Activated naive CD4-positive, alpha-beta T cell treated with anti-CD3 and anti-CD28 coated beads, Interleukin-2, amount 50 U/mL, for 72 hours (primary cell): ENCODE measurements around the gene OPA1. TPM values are rescaled to one million over a fixed set of nuclear protein-coding genes. Genes with fewer than 3 reads are reported as not detected.

Experiments used
- ATAC-seq, 2 donors: fragments of 150-1000 bp; cut with Tn5 transposase; 2 replicates each; pipeline ENCODE4 v1.10.0; 2021; ENCODE audit warnings: mild to moderate bottlenecking in 2 of 2, moderate library complexity in 2 of 2
- DNase-seq, 2 donors: peaks; one replicate each; pipeline ENCODE4 v3.0.0; 2021 to 2022; ENCODE audit warnings: low spot score in 2 of 2
- H3K27ac Mint-ChIP-seq, 2 donors: one replicate each; pipeline ENCODE4 v1.8.0; 2022; ENCODE audit warnings: mild to moderate bottlenecking in 2 of 2, mixed read lengths in 2 of 2
- H3K36me3 Mint-ChIP-seq, 2 donors: one replicate each; pipeline ENCODE4 v1.8.0; 2022; ENCODE audit warnings: mixed read lengths in 2 of 2
- H3K9me3 Mint-ChIP-seq, 2 donors: one replicate each; pipeline ENCODE4 v1.8.0; 2022; ENCODE audit warnings: mixed read lengths in 2 of 2
- total RNA-seq, 2 donors: library from RNA; stranded (reverse); gene quantifications; one replicate each; pipeline ENCODE4 v1.2.3, GENCODE V29; 2022

OPA1 gene
- total RNA-seq, 2 donors from 2014 or later: 100.0 to 205 TPM

DNA sequence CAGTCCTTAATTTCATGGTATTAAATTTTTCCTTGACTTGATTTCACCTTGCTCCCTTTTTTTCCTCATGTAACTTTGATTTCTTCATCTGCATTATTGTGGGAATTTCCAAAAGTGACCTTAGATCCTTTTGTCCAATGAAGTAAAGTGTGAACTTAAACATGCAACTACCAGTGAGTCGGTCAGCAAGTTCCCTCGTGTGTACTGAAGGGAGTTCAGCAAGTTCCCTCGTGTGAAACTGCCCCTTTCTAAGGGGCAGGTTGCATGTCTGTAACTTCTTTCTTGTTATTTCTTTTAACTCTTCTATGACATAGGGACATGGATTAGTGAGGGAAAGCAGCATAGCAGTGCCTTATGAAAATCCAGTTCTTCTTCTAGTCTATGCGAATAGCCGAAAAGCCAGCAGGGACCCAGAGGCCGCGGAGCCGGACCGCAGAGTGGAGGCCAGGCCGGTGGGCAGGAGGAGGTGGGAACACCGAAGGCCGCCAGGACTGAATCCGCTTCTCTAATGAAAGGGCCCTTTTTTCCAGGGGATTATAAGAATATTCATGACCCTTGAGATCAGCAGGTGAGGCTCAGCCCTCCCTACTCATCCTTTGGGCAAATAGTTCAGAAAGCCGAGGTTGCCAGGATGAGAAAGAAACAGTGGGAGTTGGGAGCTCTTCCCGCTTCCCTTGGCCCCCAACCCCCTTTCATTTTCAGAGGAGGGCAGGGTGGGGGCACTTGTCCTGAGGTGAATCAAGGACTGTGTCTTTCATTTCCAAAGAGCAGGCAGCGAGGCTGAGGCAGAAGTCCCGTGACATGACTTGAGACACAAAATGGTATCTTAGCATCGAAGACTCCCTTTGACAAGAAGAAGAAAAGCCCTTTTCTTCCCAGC lies 117.5 kb downstream of the OPA1 start:
- no peak for ATAC-seq
- no peak overlapping the region for H3K27ac Mint-ChIP-seq
- no peak for DNase-seq
- H3K9me3 Mint-ChIP-seq: peaks cover 7 to 13% of the 10 kb centered on the region in 2 donors
- peaks cover 8 to 17% of the 10 kb centered on the region in 2 donors for H3K36me3 Mint-ChIP-seq

DNA sequence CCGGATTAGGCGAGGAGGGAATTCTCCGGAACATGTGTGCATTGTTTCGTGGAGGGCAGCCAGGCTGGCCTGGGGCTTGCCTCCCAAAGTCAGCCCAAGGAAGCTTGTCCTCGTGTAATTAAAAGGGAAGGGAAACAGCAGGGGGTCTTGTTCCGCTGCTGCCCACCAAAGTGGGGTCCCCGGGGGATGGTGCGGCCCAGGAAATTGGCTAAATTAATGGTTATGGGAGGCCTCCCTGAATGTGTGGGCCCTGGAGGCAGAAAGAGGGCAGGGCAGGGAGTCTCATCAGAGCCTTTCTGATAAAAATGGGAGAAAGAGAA lies 118.1 kb downstream of the OPA1 start:
- Mint-ChIP-seq H3K9me3 (peaks cover 7 to 13% of the 10 kb centered on the region in 2 donors), H3K36me3 (peaks cover 8 to 23% of the 10 kb centered on the region in 2 donors), H3K27ac (no peak overlapping the region)
- ATAC-seq (no peak), DNase-seq (no peak)

DNA sequence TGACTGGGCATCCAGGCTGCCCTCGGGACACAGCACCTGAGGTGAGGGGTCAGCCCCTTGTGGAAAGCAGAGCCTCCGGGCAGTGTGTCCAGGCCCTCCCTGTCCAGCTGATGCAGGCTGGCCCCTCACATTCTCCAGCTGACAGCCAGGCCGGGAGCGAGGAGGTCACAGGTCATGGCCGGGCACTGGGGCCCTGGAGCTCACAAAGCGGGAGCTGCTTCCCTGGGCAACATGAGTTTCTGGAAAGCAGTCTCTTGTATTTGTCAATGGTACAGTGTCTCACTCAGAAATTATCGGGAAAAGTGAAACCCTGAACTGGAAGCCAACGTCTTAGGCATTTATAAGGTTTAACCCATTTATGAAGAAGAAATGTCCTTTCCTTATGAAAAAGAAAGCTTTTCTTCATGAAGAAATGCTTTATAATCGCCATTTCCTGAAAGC lies 118.5 kb downstream of the OPA1 start:
- Mint-ChIP-seq H3K9me3 (peaks cover 7 to 13% of the 10 kb centered on the region in 2 donors), H3K27ac (no peak overlapping the region), H3K36me3 (peaks cover 8 to 27% of the 10 kb centered on the region in 2 donors)
- DNase-seq (no peak), ATAC-seq (no peak)

GRCh38 chr3:193711964-193712598 lies 119.1 kb downstream of the OPA1 start:
- H3K36me3 Mint-ChIP-seq: peaks cover 8 to 32% of the 10 kb centered on the region in 2 donors
- peaks cover 7 to 13% of the 10 kb centered on the region in 2 donors for H3K9me3 Mint-ChIP-seq
- DNase-seq (no peak), ATAC-seq (peak in 1 of 2 donors; percentile 18)
- no peak overlapping the region for H3K27ac Mint-ChIP-seq

DNA sequence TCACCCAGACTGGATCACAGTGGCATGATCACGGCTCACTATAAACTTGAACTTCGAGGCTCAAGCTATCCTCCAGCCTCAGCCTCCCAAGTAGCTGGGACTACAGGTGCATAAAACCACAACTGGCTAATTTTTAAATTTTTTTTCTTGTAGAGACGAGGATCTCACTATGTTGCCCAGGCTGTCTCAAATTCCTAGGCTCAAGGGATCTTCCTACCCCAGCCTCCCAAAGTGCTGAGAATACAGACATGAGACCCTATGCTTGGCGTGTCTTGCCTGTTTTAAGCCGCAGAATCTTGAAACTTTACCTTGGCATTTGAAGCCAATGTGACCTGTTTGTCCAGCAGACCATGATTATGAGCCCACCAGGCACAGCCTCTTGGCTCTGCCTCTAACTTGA lies 119.9 kb downstream of the OPA1 start:
- no peak for ATAC-seq
- DNase-seq: no peak
- Mint-ChIP-seq H3K36me3 (peaks cover 8 to 34% of the 10 kb centered on the region in 2 donors), H3K9me3 (peaks cover 7 to 13% of the 10 kb centered on the region in 2 donors), H3K27ac (peak overlapping the region in 1 of 2 donors; percentile 32)

- DNase-seq (no peak), ATAC-seq (no peak)
- H3K36me3 Mint-ChIP-seq: peaks cover 8 to 34% of the 10 kb centered on the region in 2 donors
- no peak overlapping the region for H3K27ac Mint-ChIP-seq
- H3K9me3 Mint-ChIP-seq: peaks cover 12 to 17% of the 10 kb centered on the region in 2 donors
Observed at GRCh38 chr3:193714523-193715137, 121.6 kb downstream of the OPA1 start.

GRCh38 chr3:193716150-193716549 lies 123.1 kb downstream of the OPA1 start:
- Mint-ChIP-seq H3K27ac (no peak overlapping the region), H3K36me3 (peaks cover 8 to 34% of the 10 kb centered on the region in 2 donors), H3K9me3 (peaks cover 12 to 17% of the 10 kb centered on the region in 2 donors)
- ATAC-seq (no peak), DNase-seq (no peak)

DNA sequence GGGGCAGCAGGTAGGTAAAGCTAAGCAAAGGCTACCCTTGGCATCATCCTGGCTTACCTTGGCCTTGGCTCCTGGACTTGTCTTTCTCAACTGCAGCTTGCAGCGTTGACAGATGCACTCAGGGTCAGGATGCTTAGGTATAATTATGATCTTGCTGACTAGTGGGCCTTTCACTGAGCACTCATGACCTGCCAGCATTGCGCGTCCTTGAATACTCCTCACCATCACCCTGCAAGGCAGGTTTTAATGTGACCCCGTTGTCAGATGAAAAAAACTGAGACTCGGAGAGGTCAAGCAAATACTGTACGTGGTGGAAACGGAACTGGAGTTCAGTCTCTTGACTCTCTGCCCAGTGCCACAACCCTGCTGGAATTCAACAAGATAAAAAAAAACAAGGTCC lies 126.7 kb downstream of the OPA1 start:
- H3K36me3 Mint-ChIP-seq: peaks cover 0 to 21% of the 10 kb centered on the region in 2 donors
- no peak for ATAC-seq
- no peak overlapping the region for H3K27ac Mint-ChIP-seq
- peaks cover 4 to 5% of the 10 kb centered on the region in 2 donors for H3K9me3 Mint-ChIP-seq
- no peak for DNase-seq

DNA sequence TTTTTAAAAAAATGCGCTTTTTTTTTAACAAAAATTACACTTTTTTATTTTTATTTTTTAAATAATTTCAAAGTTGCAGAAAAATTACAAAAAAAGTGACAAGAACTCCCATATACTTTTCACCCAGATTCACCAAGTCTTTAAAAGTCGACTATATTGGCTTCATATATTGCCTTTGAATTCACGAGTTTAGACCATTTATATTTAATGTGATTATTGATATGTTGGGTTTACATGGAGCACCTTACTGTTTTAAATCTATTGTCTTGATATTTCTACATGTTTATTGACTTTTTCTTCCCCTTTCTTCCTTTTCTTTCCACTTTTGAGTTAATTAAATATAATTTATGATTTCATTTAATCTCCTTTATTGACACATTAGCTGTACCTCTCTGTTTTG lies 127.2 kb downstream of the OPA1 start:
- no peak overlapping the region for H3K27ac Mint-ChIP-seq
- peaks cover 0 to 21% of the 10 kb centered on the region in 2 donors for H3K36me3 Mint-ChIP-seq
- peaks cover 4 to 5% of the 10 kb centered on the region in 2 donors for H3K9me3 Mint-ChIP-seq
- DNase-seq (no peak), ATAC-seq (no peak)

- no peak for DNase-seq
- ATAC-seq: no peak
- no peaks in the 10 kb centered on the region for H3K36me3 Mint-ChIP-seq
Observed at GRCh38 chr3:193722566-193722965, 129.6 kb downstream of the OPA1 start.

GRCh38 chr3:193727089-193727488 lies 134.1 kb downstream of the OPA1 start:
- Mint-ChIP-seq H3K27ac (no peak overlapping the region), H3K36me3 (no peaks in the 10 kb centered on the region), H3K9me3 (no peaks in the 10 kb centered on the region)
- DNase-seq (no peak), ATAC-seq (no peak)

More at GRCh38 chr3:193722566-193722965, 129.6 kb downstream of the OPA1 start:
- Mint-ChIP-seq H3K27ac (no peak overlapping the region), H3K9me3 (peaks cover 4 to 5% of the 10 kb centered on the region in 2 donors)

- Mint-ChIP-seq H3K9me3 (no peaks in the 10 kb centered on the region), H3K36me3 (no peaks in the 10 kb centered on the region), H3K27ac (no peak overlapping the region)
- DNase-seq (no peak), ATAC-seq (no peak)
Observed at GRCh38 chr3:193728429-193729087, 135.6 kb downstream of the OPA1 start.

- Mint-ChIP-seq H3K27ac (no peak overlapping the region), H3K9me3 (no peaks in the 10 kb centered on the region), H3K36me3 (no peaks in the 10 kb centered on the region)
- no peak for ATAC-seq
- no peak for DNase-seq
Observed at GRCh38 chr3:193729088-193729465, 136.1 kb downstream of the OPA1 start.

DNA sequence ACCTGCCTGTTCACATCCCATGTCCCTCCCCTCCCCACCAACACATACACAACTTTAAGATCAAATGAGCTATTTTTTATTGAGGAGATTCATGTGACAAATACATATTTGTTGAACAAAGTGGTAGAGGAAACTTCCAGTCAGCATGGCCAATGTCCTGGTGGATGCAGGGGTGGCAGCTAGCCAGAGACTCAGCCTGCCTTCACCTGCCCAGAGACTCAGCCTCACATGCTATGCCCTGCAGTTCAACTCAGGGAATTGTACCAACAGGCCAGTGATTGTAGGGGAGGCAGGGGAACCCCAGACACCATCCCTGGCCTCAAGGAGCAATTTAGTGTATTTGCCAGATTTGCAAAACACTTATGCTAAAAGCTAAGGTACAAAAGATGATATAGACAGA lies 136.6 kb downstream of the OPA1 start:
- DNase-seq: no peak
- no peaks in the 10 kb centered on the region for H3K9me3 Mint-ChIP-seq
- H3K27ac Mint-ChIP-seq: no peak overlapping the region

GRCh38 chr3:193730511-193730910 lies 137.5 kb downstream of the OPA1 start:
- ATAC-seq: no peak
- H3K36me3 Mint-ChIP-seq: no peaks in the 10 kb centered on the region
- no peak for DNase-seq
- H3K9me3 Mint-ChIP-seq: no peaks in the 10 kb centered on the region
- no peak overlapping the region for H3K27ac Mint-ChIP-seq

More for the DNA sequence above, 136.6 kb downstream of the OPA1 start:
- no peak for ATAC-seq
- no peaks in the 10 kb centered on the region for H3K36me3 Mint-ChIP-seq

GRCh38 chr3:193730976-193731375 lies 138.0 kb downstream of the OPA1 start:
- no peaks in the 10 kb centered on the region for H3K9me3 Mint-ChIP-seq
- H3K27ac Mint-ChIP-seq: no peak overlapping the region
- ATAC-seq (no peak), DNase-seq (no peak)
- no peaks in the 10 kb centered on the region for H3K36me3 Mint-ChIP-seq

DNA sequence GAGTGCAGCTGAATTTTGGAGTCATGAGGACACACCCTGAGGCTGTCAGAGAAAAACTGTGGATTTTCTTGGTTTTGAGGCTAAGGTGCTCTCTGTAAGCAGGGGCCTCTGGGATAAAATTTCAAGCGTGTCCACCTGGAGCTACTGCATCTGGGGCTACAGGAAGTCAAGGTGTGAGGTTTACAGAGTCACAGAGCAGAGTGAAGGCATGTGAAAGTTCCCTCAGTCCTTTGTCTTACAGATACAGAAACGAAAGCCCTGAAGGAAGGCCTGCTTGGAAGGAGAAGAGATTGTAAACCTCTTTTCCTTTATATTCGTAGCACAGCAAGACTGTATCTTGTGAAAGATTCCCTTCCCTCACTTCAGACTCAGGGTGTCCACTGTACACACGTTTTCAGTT lies 138.6 kb downstream of the OPA1 start:
- ATAC-seq: no peak
- H3K9me3 Mint-ChIP-seq: no peaks in the 10 kb centered on the region
- DNase-seq: no peak
- H3K36me3 Mint-ChIP-seq: no peaks in the 10 kb centered on the region
- H3K27ac Mint-ChIP-seq: no peak overlapping the region
